Measurements from ENCODE around the gene GCNA.

GCNA gene

DNA sequence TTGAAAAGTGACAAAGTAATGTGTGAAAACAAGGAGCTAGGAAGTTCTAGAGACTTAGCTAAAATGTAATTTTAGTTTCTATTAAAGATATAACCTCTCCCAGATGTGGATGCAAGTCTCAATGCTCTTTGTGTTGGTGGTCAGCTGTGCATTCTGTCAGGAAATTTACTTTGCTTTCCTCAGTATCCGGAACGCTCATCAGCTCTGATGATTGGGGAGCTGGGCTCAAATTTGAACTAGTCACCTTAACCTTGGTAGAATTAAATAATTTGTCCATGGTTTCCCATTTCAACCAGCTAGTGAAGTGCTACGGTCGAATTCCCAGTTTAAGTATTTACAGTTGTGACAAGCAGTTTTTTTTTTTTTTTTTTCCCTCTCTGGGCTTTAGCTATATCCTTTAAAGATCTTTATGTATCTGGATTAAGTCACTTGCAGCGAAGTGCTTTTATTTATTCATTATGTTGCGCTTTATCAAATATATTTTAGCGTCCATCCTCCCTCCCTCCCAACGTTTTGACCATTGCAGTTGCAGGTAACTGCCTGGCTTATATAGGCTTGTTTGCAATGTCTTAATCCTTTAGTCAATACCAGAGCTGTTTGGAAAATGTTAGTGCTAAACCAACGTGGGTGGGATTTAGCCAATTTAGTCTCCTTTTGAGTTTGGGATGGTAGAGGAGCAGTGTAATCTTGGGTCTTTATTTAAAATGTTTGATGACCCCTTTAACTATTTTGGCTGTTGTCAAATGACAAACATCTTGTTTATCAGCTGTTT lies 43.3 kb upstream of the GCNA start:
- TF ChIP-seq, protein P1, sequence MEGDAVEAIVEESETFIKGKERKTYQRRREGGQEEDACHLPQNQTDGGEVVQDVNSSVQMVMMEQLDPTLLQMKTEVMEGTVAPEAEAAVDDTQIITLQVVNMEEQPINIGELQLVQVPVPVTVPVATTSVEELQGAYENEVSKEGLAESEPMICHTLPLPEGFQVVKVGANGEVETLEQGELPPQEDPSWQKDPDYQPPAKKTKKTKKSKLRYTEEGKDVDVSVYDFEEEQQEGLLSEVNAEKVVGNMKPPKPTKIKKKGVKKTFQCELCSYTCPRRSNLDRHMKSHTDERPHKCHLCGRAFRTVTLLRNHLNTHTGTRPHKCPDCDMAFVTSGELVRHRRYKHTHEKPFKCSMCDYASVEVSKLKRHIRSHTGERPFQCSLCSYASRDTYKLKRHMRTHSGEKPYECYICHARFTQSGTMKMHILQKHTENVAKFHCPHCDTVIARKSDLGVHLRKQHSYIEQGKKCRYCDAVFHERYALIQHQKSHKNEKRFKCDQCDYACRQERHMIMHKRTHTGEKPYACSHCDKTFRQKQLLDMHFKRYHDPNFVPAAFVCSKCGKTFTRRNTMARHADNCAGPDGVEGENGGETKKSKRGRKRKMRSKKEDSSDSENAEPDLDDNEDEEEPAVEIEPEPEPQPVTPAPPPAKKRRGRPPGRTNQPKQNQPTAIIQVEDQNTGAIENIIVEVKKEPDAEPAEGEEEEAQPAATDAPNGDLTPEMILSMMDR (conservative IDR thresholded peaks at IDR 0.05): no peak
- no peak for TF ChIP-seq ZFX (IDR thresholded peaks at IDR 0.05)
- H3K27ac ChIP-seq: no peak overlapping the region

DNA sequence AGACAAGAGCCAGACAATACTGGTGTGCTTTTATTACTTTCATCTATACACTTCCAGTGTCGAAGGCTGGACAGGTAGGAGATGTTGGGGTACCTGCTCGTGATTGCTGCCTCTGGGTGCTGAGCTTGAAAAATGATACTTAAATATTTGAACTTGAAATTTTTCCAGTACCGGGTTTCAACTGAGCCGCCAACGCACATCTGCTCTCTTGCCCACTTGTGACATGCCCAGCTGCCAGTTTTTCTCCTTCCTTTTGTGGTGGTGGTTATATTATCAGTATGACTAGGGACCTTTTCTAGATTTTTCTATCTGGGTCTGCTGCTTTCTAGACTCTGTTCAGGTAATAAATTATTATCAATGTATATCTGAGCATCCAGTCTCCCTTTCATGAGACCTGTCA lies 42.0 kb upstream of the GCNA start:
- H3K27ac ChIP-seq: no peak overlapping the region
- TF ChIP-seq, protein P1 (conservative IDR thresholded peaks at IDR 0.05): no peak
- no peak for TF ChIP-seq ZFX (IDR thresholded peaks at IDR 0.05)

DNA sequence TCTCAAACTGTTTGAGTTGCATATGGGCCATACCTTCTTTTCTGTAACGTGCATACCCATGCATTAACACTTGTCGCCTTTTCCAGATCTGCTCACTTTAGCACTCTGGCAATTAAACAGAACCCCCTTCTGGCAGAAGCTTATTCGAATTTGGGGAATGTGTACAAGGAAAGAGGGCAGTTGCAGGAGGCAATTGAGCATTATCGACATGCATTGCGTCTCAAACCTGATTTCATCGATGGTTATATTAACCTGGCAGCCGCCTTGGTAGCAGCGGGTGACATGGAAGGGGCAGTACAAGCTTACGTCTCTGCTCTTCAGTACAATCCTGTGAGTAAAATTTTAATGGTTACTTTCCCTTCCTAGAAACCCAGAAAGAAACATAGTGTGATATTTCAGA lies 40.5 kb upstream of the GCNA start:
- TF ChIP-seq, protein P1 (conservative IDR thresholded peaks at IDR 0.05): no peak
- no peak for TF ChIP-seq ZFX (IDR thresholded peaks at IDR 0.05)

DNA sequence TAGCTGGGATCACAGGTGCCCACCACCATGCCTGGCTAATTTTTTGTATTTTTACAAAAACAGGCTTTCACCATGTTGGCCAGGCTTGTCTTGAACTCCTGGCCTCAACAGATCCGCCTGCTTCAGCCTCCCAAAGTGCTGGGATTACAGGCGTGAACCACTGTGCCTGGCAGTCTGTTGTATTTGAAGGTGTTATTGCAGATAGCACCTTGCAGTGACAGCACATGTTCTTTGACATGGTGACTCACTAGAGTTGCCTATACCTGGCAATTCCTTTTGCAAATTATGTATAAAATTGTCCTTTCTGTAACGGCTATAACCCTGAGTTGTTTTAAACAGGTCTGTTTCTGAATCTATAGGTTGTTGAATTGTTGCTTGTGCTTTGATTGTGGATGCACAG lies 37.4 kb upstream of the GCNA start:
- no peak overlapping the region for H3K27ac ChIP-seq
- TF ChIP-seq ZFX (IDR thresholded peaks at IDR 0.05): no peak
- TF ChIP-seq, protein P1 (conservative IDR thresholded peaks at IDR 0.05): no peak

More for the DNA sequence above, 40.5 kb upstream of the GCNA start:
- no peak overlapping the region for H3K27ac ChIP-seq

DNA sequence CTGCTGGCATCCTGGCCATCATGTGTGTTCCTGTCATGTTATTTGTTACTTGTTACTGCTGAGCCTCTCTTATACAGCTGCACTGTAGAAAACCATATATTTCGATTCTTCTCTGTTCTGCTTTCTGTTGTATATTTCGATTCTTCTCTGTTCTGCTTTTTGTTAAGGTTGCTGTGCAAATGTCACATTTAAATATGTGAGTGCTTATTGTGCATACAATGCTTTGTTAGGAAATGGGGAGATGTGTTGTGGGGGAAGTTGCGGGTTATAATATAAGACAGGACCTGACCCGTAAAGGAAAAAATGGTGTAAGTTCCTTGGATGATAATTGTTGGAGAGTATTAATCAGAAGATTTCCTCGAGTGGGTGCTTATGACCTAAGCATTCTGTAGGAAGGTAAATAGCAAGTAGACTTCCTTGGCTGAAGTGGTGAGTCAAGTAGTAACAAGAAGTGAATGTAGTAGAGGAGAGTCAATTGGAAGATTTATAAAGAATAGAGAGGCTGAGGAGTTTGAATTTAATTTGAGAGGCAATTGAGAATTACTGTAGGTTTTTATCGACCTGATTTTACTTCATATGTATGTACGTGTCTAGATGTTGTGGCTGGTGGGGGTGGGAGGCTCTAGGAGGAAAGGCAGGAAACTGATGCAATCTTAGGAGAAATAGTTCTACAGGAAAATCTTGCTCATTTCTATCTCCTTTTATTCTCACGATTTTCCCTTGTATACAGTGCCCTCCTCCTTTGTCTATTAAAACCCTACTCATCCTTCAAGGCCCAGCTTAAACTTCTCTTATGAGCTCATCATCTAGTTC lies 36.8 kb upstream of the GCNA start:
- TF ChIP-seq, protein P1 (conservative IDR thresholded peaks at IDR 0.05): no peak
- no peak for TF ChIP-seq ZFX (IDR thresholded peaks at IDR 0.05)
- H3K27ac ChIP-seq: no peak overlapping the region

DNA sequence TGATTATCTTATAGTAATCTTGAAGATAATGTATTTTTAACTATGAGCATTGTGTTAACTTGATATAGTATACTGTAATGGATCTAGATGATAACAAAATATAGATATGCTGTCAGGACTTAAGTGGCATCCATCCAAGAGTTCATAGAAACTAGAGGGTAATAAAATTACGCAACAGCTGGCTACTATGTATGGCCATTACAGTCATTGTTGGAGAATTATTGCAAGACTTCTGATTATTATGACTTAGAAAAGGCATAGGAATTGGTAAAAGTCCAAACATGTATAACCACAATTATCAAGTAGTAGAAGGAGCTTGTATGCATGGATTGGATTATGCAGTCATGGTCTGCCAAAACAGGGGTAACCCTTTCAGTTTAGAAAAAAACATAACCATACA lies 35.8 kb upstream of the GCNA start:
- no peak for TF ChIP-seq ZFX (IDR thresholded peaks at IDR 0.05)
- TF ChIP-seq, protein P1 (conservative IDR thresholded peaks at IDR 0.05): no peak
- H3K27ac ChIP-seq: no peak overlapping the region

DNA sequence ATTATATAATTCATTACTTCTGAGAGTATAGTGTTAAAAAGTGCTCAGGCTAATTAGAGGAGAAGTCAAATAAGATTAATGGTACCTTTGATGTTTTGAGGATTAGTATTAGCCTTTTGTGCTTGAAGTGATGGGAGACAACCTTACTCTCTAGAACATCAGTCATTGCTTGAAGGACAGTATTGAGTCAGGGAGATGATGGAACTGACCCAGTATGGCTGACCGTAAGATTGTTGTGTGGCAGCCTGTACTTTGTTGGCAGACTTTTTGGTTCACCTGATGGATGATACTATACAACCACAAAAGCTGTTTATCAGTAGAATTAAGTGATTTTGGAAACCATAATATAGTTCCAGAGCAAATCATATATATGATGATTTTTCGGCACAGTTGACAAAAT lies 35.4 kb upstream of the GCNA start:
- TF ChIP-seq ZFX (IDR thresholded peaks at IDR 0.05): no peak
- TF ChIP-seq, protein P1 (conservative IDR thresholded peaks at IDR 0.05): no peak
- no peak overlapping the region for H3K27ac ChIP-seq
